Esophagus (tissue), 2 donors: ENCODE results near the gene ACLY. TPM values are rescaled to one million over a fixed set of nuclear protein-coding genes. Genes with fewer than 3 reads are reported as not detected.
A peak's percentile ranks its signal among the peaks of the same experiment; 100 is the strongest.

ENCODE experiments used
- H3K27ac ChIP-seq, 2 donors: one replicate each; pipeline ENCODE4 v1.5.1; 2013; ENCODE audit warnings: low read depth in 2 of 2, mild to moderate bottlenecking in 2 of 2, inconsistent platforms in 1 of 2, low read length in 1 of 2, moderate library complexity in 1 of 2
- H3K27me3 ChIP-seq, 2 donors: one replicate each; pipeline ENCODE4 v1.6.1; 2013; ENCODE audit warnings: low read length in 2 of 2, control low read depth in 1 of 2, mild to moderate bottlenecking in 1 of 2; ENCODE audit not compliant: insufficient read depth in 2 of 2, control insufficient read depth in 1 of 2
- H3K36me3 ChIP-seq, 2 donors: one replicate each; pipeline ENCODE4 v1.6.1; 2013; ENCODE audit warnings: low read length in 1 of 2; ENCODE audit not compliant: control insufficient read depth in 2 of 2, insufficient read depth in 2 of 2
- H3K4me1 ChIP-seq, 2 donors: one replicate each; pipeline ENCODE4 v1.6.1; 2013; ENCODE audit warnings: low read length in 1 of 2; ENCODE audit not compliant: control insufficient read depth in 2 of 2, insufficient read depth in 2 of 2
- H3K4me3 ChIP-seq, 2 donors: one replicate each; pipeline ENCODE4 v1.5.1; 2013; ENCODE audit warnings: low read length in 2 of 2, mild to moderate bottlenecking in 2 of 2, low read depth in 1 of 2, moderate library complexity in 1 of 2
- H3K9me3 ChIP-seq, 2 donors: one replicate each; pipeline ENCODE4 v1.6.1; 2013; ENCODE audit warnings: mild to moderate bottlenecking in 2 of 2, low read depth in 1 of 2, low read length in 1 of 2, moderate library complexity in 1 of 2; ENCODE audit not compliant: control insufficient read depth in 2 of 2, insufficient read depth in 1 of 2
- WGBS, 2 donors: extraction: QIAGEN DNeasy Blood & Tissue Kit; methylation state at CpG; one replicate each; pipeline ENCODE4 v1.1.7; 2013; 5-methylcytosine and 5-hydroxymethylcytosine counted together
- polyA plus RNA-seq, 2 donors: library from polyadenylated mRNA; stranded (reverse); fragments of 200-250 nt; gene quantifications; one replicate each; pipeline ENCODE4 v1.2.3, GENCODE V29; 2013
- donor health status: healthy with polysubstance abuse.
- donor health status: Bipolar disorder and iron deficiency.

Gene ACLY
- polyA plus RNA-seq, 2 donors: 16.4 to 27.1 TPM

DNA sequence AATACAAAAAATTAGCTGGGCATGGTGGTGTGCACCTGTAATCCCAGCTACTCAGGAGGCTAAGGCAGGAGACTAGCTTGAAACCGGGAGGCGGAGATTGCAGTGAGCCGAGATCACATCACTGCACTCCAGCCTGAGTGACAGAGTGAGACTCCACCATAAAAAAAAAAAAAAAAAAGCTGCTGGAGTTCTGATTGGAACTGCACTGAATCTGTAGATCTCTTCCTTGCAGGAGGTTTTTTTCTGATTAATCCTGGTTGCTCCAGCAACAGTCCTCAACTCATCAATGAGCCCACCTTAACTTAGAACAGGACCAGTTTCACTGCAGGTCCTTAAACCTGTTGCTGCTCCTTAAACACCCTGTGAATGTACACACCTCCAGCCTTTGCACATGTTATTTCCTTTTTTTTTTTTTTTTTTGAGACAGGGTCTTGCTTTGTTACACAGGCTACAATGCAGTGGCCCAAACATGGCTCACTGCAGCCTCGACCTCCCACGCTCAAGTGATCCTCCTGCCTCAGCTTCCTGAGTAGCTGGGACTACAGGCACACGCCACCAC, 10.0 kb upstream of the ACLY start:
- WGBS, 2 donors: 80 to 89% methylated on average over 6 of the region's 6 CpGs
- Histone ChIP-seq H3K27ac (no peak overlapping the region), H3K9me3 (no peaks in the 10 kb centered on the region), H3K27me3 (no peaks in the 10 kb centered on the region), H3K4me1 (peaks cover 0 to 3% of the 10 kb centered on the region in 2 donors), H3K36me3 (no peaks in the 10 kb centered on the region), H3K4me3 (no peak overlapping the region)

DNA sequence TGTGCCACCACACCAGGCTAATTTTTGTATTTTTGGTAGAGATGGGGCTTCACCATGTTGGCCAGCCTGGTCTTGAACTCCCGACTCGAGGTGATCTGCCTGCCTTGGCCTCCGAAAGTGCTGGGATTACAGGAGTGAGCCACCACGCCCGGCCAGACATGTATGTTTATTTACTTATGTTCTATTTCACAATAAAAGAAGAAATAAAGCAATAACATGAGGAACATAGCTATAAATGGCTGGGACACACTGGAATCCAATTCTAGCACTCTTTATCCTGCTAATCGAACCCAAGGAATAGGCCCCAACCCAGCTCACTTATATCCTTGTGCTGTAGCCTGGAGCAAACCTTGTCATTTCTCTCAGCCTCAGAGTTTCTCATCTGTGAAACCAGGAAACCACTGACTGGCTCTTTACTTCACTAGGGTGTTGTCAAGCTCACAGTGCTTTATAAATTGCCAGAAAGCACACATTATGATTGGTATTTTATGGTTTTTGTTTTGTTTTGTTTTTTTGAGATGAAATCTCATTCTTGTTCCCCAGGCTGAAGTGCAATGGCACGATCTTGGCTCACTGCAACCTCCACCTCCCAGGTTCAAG, 7.3 kb upstream of the ACLY start:
- no peaks in the 10 kb centered on the region for H3K36me3 ChIP-seq
- no peaks in the 10 kb centered on the region for H3K27me3 ChIP-seq
- 73 to 79% methylated on average over 7 of the region's 7 CpGs for WGBS, 2 donors
- no peak overlapping the region for H3K27ac ChIP-seq
- H3K9me3 ChIP-seq: no peaks in the 10 kb centered on the region
- peaks cover 0 to under 1% of the 10 kb centered on the region in 2 donors for H3K4me1 ChIP-seq
- no peak overlapping the region for H3K4me3 ChIP-seq

DNA sequence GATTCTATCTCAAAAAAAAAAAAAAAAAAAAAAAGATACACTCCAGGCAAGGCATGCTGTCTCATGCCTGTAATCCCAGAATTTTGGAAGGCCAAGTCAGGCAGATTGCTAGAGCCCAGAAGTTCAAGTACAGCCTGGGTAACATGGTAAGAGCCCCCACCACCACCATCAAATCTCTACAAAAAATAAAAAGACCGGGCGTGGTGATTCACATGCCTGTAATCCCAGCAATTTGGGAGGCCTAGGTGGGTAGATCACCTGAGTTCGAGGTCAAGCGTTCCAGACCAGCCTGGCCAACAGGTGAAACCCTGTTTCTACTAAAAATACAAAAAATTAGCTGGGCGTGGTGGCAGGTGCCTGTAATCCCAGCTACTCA, 1.8 kb upstream of the ACLY start:
- no peak overlapping the region for H3K4me3 ChIP-seq
- H3K4me1 ChIP-seq: peaks cover 0 to 7% of the 10 kb centered on the region in 2 donors
- no peak overlapping the region for H3K27ac ChIP-seq
- 79 to 98% methylated on average over 5 of the region's 5 CpGs for WGBS, 2 donors
- no peaks in the 10 kb centered on the region for H3K27me3 ChIP-seq
- no peaks in the 10 kb centered on the region for H3K36me3 ChIP-seq
- no peaks in the 10 kb centered on the region for H3K9me3 ChIP-seq

GRCh38 chr17:41919840-41920579, 1.3 kb upstream of the ACLY start:
- H3K9me3 ChIP-seq: no peaks in the 10 kb centered on the region
- no peak overlapping the region for H3K4me3 ChIP-seq
- H3K36me3 ChIP-seq: no peaks in the 10 kb centered on the region
- peak overlapping the region; percentile 51 to 81 for H3K27ac ChIP-seq
- H3K27me3 ChIP-seq: no peaks in the 10 kb centered on the region
- H3K4me1 ChIP-seq: peaks cover 0 to 7% of the 10 kb centered on the region in 2 donors
- WGBS, 2 donors: 67 to 81% methylated on average over 7 of the region's 7 CpGs

DNA sequence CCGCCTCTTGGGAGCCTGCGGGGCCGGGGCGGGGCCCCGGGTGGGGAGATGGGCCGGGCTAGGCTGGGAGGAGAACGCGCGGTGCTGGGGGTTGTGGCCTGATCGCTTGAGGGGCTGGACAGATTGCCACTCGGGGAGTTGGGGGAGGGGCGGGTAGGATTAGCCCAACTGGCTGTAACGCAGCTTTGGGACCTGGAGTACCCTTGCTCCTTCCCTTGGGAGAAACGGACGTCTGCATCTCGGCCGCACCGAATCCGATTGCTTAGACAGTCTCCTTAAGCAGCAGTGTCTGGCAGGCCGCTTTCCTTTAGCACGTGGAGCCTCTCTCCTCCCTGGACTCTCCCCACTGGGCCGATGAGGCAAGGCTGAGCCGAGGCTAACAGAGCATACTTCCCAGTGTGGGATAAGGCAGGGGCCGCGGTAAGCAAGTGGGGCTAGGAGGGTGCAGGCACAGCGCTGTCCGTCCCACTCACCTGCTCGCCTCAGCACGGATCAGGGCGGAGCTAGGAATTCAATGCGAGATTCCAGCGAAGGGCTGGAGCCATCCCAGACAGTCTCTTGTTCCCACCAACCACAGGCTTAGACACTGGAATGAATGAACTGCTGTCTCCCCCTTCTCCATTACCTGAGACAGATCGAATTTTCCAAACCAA, 540 bp upstream of the ACLY start:
- Histone ChIP-seq H3K27me3 (no peaks in the 10 kb centered on the region), H3K4me3 (peak overlapping the region; percentile 37 to 75), H3K36me3 (no peaks in the 10 kb centered on the region), H3K4me1 (peaks cover 0 to 7% of the 10 kb centered on the region in 2 donors), H3K9me3 (no peaks in the 10 kb centered on the region), H3K27ac (peak overlapping the region; percentile 81 to 84)
- WGBS, 2 donors: 6 to 9% methylated on average over 31 to 33 of the region's 33 CpGs

DNA sequence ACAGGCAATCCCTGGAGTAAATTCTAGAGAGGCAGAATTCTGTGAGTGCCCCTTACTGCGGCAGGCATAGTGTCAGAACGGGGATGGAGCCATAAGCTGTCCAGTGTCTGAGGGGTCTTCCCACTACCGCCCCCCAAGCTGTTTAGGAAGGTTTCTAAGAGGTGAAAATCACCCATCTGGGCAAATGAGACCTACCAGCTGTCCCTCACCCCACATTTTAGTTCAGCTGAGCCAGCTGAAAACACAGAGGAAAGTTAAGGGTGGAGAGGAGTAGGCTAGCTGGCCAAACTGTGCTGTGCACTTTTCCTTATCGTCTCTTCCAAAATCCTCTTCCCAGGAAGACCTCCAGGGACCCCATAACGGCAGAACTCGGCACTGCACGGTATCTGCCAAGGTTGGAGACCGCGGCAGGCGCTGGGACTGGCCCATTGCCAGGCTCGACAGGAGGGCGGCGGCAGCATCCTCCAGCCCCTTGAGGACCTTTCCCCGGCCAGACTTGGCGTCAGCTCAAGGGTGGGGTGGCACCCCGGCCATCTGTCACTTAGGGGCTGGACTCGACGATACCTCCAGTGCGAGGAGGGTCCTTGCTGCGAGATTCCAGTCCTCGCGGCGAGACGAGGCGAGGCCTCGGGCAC, 955 bp downstream of the ACLY start:
- 5% methylated on average over 26 of the region's 26 CpGs for WGBS, 2 donors
- Histone ChIP-seq H3K4me3 (peak overlapping the region; percentile 75 to 76), H3K4me1 (peaks cover 0 to 9% of the 10 kb centered on the region in 2 donors), H3K36me3 (peaks cover 9% of the 10 kb centered on the region in 2 donors), H3K9me3 (no peaks in the 10 kb centered on the region), H3K27me3 (no peaks in the 10 kb centered on the region), H3K27ac (peak overlapping the region; percentile 85 to 87)

DNA sequence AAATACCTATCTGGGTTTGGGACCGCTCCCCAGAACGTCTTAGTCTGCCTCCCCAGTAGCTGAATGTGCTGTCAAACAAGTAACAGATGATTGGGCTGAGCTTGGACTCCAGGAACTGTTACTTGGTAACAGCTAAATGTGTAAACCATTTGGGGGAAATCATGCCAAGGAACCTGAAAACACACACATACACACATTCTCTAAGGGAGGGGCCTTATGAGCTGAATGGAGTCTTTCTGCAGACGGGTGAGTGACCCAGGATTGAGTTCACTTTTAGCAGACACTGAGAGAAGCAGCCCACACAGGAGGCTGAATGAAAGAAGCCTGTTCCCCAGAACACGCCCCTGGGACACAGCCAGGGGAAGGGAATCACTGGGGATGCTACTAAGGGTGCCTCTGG, 1.6 kb downstream of the ACLY start:
- whole genome bisulfite sequencing, 2 donors: 25 to 33% methylated on average over 4 of the region's 4 CpGs
- Histone ChIP-seq H3K36me3 (peaks cover 12 to 15% of the 10 kb centered on the region in 2 donors), H3K27me3 (no peaks in the 10 kb centered on the region), H3K9me3 (no peaks in the 10 kb centered on the region), H3K4me1 (peaks cover 0 to 9% of the 10 kb centered on the region in 2 donors), H3K4me3 (peak overlapping the region in 1 of 2 donors; percentile 75), H3K27ac (peak overlapping the region in 1 of 2 donors; percentile 8)

DNA sequence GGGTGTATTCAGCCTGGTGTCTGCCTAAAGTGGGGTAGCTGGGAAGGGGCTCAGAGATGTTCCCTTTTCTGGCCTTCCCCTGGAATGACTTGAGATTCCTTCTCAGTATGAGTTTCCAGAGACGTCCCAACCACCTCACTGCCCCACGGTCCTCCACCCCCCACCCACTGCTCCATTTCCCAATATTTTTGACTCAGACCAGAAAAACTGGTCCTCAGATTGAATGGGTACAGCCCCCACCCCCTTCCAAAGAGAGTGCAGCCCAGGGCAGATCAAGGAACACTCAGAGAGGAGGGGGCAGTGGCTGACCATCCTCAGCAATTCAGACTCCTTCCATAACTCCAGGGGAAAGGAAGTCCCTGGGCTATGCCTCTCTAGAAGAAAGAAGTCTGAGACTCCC, 3.2 kb downstream of the ACLY start:
- H3K4me3 ChIP-seq: no peak overlapping the region
- H3K4me1 ChIP-seq: peaks cover 0 to 9% of the 10 kb centered on the region in 2 donors
- peaks cover 23 to 24% of the 10 kb centered on the region in 2 donors for H3K36me3 ChIP-seq
- H3K9me3 ChIP-seq: no peaks in the 10 kb centered on the region
- H3K27me3 ChIP-seq: no peaks in the 10 kb centered on the region
- WGBS, 2 donors: 61 to 68% methylated on average over 2 of the region's 2 CpGs
- no peak overlapping the region for H3K27ac ChIP-seq

DNA sequence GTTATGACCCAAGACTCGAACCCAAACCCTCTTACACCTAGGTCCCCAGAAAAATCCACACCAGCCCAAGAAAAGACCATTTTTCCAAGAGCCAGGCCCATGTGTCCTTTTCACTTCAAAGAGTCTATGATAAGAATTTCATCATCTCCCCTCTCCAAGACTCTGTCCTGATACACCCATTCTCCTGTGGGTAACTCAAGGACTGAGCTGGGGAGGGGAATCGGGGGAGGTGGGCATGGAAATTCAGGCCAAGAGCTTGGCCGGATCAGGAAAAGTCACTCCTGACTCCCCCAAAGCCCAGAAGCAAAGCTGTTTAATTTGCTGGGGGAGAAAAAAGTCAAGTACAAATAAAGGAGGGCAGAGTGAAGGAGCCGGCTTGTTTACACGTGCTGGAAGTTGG, 3.7 kb downstream of the ACLY start:
- H3K27me3 ChIP-seq: no peaks in the 10 kb centered on the region
- peaks cover 28 to 30% of the 10 kb centered on the region in 2 donors for H3K36me3 ChIP-seq
- WGBS, 2 donors: 75 to 85% methylated on average over 5 of the region's 5 CpGs
- H3K27ac ChIP-seq: no peak overlapping the region
- no peak overlapping the region for H3K4me3 ChIP-seq
- H3K4me1 ChIP-seq: peaks cover 3 to 9% of the 10 kb centered on the region in 2 donors
- H3K9me3 ChIP-seq: no peaks in the 10 kb centered on the region
